GM12878 (cell line): Measurements from ENCODE around the gene PDGFB. TPM values are rescaled to one million over a fixed set of nuclear protein-coding genes. Genes with fewer than 3 reads are reported as not detected.

Source experiments
- BCL11A ChIP-seq: IDR thresholded peaks from 2 replicates; pipeline ENCODE4 v1.6.1; 2011; ENCODE audit warnings: low read depth, low read length
- BHLHE40 ChIP-seq, 2 experiments: fragments of 450-650 bp in 1 of 2; IDR thresholded peaks; 2 replicates each; pipeline ENCODE4 v1.6.1; 2011 to 2017; ENCODE audit warnings: low read depth in 2 of 2, borderline replicate concordance in 1 of 2, improper control_type of control experiment in 1 of 2, low read length in 1 of 2, mild to moderate bottlenecking in 1 of 2
- CBX5 ChIP-seq: sonication (generic); IDR thresholded peaks from 2 replicates; pipeline ENCODE4 v1.6.1; 2016; ENCODE audit warnings: low read depth, moderate library complexity, mild to moderate bottlenecking, inconsistent platforms
- CEBPB ChIP-seq, 2 experiments: fragments of 150-350 bp in 1 of 2; IDR thresholded peaks; 2 replicates each; pipeline ENCODE4 v1.6.1; 2012 to 2014; ENCODE audit warnings: low read depth in 2 of 2, low read length in 2 of 2, borderline replicate concordance in 1 of 2, inconsistent platforms in 1 of 2
- CHD2 ChIP-seq: IDR thresholded peaks from 2 replicates; pipeline ENCODE4 v1.6.1; 2011; ENCODE audit warnings: low read depth, low read length, improper control_type of control experiment, borderline replicate concordance
- DPF2 ChIP-seq: fragments of 450-650 bp; IDR thresholded peaks from 2 replicates; pipeline ENCODE4 v1.6.1; 2017; ENCODE audit warnings: mild to moderate bottlenecking
- ETV6 ChIP-seq, 2 experiments: fragments of 450-650 bp in 1 of 2; IDR thresholded peaks in 1 of 2; conservative IDR thresholded peaks in 1 of 2; 2 replicates each; pipeline ENCODE4 v1.6.1; 2014; ENCODE audit warnings: antibody characterized with exemption in 1 of 2, borderline replicate concordance in 1 of 2, low read depth in 1 of 2, mild to moderate bottlenecking in 1 of 2, moderate library complexity in 1 of 2
- GABPA ChIP-seq: IDR thresholded peaks from 2 replicates; pipeline ENCODE4 v1.6.1; 2014; ENCODE audit warnings: antibody characterized with exemption, low read depth, mild to moderate bottlenecking, inconsistent platforms
- IKZF1 ChIP-seq: fragments of 450-650 bp; conservative IDR thresholded peaks from 2 replicates; pipeline ENCODE4 v1.6.1; 2017; ENCODE audit warnings: antibody characterized with exemption, mild to moderate bottlenecking
- IKZF2 ChIP-seq, 2 experiments: fragments of 450-650 bp; IDR thresholded peaks; 2 replicates each; pipeline ENCODE4 v1.6.1; 2017; ENCODE audit warnings: mild to moderate bottlenecking in 2 of 2, moderate library complexity in 2 of 2
- MEF2B ChIP-seq: fragments of 450-650 bp; IDR thresholded peaks from 2 replicates; pipeline ENCODE4 v1.6.1; 2018; ENCODE audit warnings: mild to moderate bottlenecking, moderate library complexity; ENCODE audit not compliant: partially characterized antibody, poor library complexity, severe bottlenecking
- NFIC ChIP-seq: IDR thresholded peaks from 2 replicates; pipeline ENCODE4 v1.6.1; 2012; ENCODE audit warnings: low read depth, mild to moderate bottlenecking, inconsistent platforms, low read length, moderate library complexity
- NFXL1 ChIP-seq: fragments of 450-650 bp; IDR thresholded peaks from 2 replicates; pipeline ENCODE4 v1.6.1; 2017; ENCODE audit warnings: antibody characterized with exemption, mild to moderate bottlenecking, borderline replicate concordance
- NR2C1 ChIP-seq: fragments of 450-650 bp; IDR thresholded peaks from 2 replicates; pipeline ENCODE4 v1.6.1; 2017; ENCODE audit warnings: antibody characterized with exemption, mild to moderate bottlenecking, moderate library complexity
- PML ChIP-seq: IDR thresholded peaks from 2 replicates; pipeline ENCODE4 v1.6.1; 2012; ENCODE audit warnings: low read length, inconsistent platforms
- POU2F2 ChIP-seq: IDR thresholded peaks from 3 replicates; pipeline ENCODE4 v1.6.1; 2011; ENCODE audit warnings: low read depth, mild to moderate bottlenecking, low read length, borderline replicate concordance
- RAD21 ChIP-seq: IDR thresholded peaks from 2 replicates; pipeline ENCODE4 v1.6.1; 2011; ENCODE audit warnings: mild to moderate bottlenecking, low read depth, low read length, moderate library complexity; ENCODE audit not compliant: insufficient read depth
- RB1 ChIP-seq: fragments of 450-650 bp; formaldehyde crosslinking; IDR thresholded peaks from 2 replicates; pipeline ENCODE4 v1.6.1; 2017; ENCODE audit warnings: mild to moderate bottlenecking, borderline replicate concordance
- SMARCA5 ChIP-seq: fragments of 450-650 bp; IDR thresholded peaks from 2 replicates; pipeline ENCODE4 v1.6.1; 2017; ENCODE audit warnings: mild to moderate bottlenecking
- SMC3 ChIP-seq: IDR thresholded peaks from 2 replicates; pipeline ENCODE4 v1.6.1; 2011; ENCODE audit warnings: low read length, improper control_type of control experiment, borderline replicate concordance
- SPI1 ChIP-seq: IDR thresholded peaks from 2 replicates; pipeline ENCODE4 v1.6.1; 2011; ENCODE audit warnings: low read depth, mild to moderate bottlenecking, low read length, moderate library complexity, borderline replicate concordance; ENCODE audit not compliant: insufficient read depth
- TCF3 ChIP-seq: IDR thresholded peaks from 2 replicates; pipeline ENCODE4 v1.6.1; 2012; ENCODE audit warnings: low read depth, mild to moderate bottlenecking, low read length, borderline replicate concordance; ENCODE audit not compliant: insufficient read depth
- YY1 ChIP-seq: IDR thresholded peaks from 2 replicates; pipeline ENCODE4 v1.6.1; 2011; ENCODE audit warnings: low read depth, mild to moderate bottlenecking, low read length
- ZNF207 ChIP-seq: fragments of 450-650 bp; IDR thresholded peaks from 2 replicates; pipeline ENCODE4 v1.6.1; 2014; ENCODE audit warnings: antibody characterized with exemption, mild to moderate bottlenecking, borderline replicate concordance
- polyA plus RNA-seq, 11 experiments: library from polyadenylated mRNA; depleted of rRNA in 4 of 11; unstranded in 6 of 11; stranded (reverse) in 5 of 11; fragments of >200 nt; fragmentation: Nextera tagmentation in 4 of 11; fragmentation: Illumina TruSeq in 1 of 11; extraction: Ambion mirVana in 4 of 11; extraction: Trizol in 1 of 11; gene quantifications; 1 replicate in 1 of 11; 2 replicates in 10 of 11; pipeline versions ENCODE4 v1.2.1 to v1.2.3, GENCODE V29; 2011 to 2016; ENCODE audit warnings: inconsistent platforms in 2 of 11, missing spikeins in 2 of 11, low read depth in 1 of 11
- total RNA-seq, 4 experiments: library from RNA; depleted of rRNA in 3 of 4; stranded (reverse); fragments of >200 nt in 3 of 4; fragmentation: Illumina TruSeq in 1 of 4; extraction: Trizol in 1 of 4; gene quantifications; 2 replicates each; pipeline versions ENCODE4 v1.2.1 to v1.2.3, GENCODE V29; 2013 to 2021
- TF ChIP-seq, protein P1 (sequence below): fragments of 450-650 bp; IDR thresholded peaks from 2 replicates; pipeline ENCODE4 v1.6.1; 2016; ENCODE audit warnings: mild to moderate bottlenecking
- TF ChIP-seq, protein P2 (sequence below): IDR thresholded peaks from 2 replicates; pipeline ENCODE4 v1.6.1; 2012; ENCODE audit warnings: low read length, inconsistent platforms
- TF ChIP-seq, protein P3 (sequence below): IDR thresholded peaks from 2 replicates; pipeline ENCODE4 v1.6.1; 2012; ENCODE audit warnings: low read depth, low read length, improper control_type of control experiment

PDGFB gene
- total and polyA plus RNA-seq, 10 of the 15 experiments (the other 5 are each of a cell fraction or from before 2014, with no cell fraction given) = 0.13 to 1.1 (median 0.56) TPM; not detected in 1

DNA sequence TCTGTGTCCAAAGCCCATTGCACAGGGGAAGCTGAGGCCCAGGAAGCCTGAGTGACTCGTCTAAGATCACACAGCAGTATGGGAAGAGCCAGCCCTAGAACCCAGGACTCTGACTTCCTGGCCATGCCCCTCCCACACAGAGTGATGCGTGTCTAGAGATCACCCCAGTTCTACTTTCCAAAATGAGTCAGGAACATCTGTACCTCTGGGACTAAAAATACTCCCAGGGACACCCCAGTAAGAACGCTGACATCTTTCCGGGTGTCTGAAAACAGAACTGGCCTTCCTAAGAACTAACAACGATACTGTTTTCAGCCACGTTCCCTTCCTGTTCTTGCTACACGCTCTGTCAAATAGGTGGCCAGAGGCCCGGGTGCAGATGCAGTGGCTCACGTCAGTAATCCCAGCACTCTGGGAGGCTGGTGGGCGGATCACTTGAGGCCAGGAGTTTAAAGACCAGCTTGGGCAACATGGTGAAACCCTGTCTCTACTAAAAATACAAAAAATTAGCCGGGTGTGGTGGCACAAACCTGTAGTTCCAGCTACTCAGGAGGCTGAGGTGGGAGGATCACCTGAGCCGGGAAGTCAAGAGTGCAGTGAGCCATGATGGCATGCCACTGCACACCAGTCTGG is 21.7 kb upstream of the PDGFB start (continued):
- peak; percentile 85 for TF ChIP-seq BCL11A
- 0 out of 2 replicates have a peak, but pooled peaks have one; percentile 9 for TF ChIP-seq YY1
- TF ChIP-seq, protein P1, sequence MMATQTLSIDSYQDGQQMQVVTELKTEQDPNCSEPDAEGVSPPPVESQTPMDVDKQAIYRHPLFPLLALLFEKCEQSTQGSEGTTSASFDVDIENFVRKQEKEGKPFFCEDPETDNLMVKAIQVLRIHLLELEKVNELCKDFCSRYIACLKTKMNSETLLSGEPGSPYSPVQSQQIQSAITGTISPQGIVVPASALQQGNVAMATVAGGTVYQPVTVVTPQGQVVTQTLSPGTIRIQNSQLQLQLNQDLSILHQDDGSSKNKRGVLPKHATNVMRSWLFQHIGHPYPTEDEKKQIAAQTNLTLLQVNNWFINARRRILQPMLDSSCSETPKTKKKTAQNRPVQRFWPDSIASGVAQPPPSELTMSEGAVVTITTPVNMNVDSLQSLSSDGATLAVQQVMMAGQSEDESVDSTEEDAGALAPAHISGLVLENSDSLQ = peak; percentile 36; the same call in 1 of the 2 replicates
- TF ChIP-seq POU2F2 = peak; percentile 13; the same call in 1 of the 3 replicates
- peak; percentile 89; the same call in 1 of the 2 replicates for TF ChIP-seq PML
- TF ChIP-seq ZNF207 = 0 out of 2 replicates have a peak, but pooled peaks have one; percentile 8
- TF ChIP-seq, protein P2, sequence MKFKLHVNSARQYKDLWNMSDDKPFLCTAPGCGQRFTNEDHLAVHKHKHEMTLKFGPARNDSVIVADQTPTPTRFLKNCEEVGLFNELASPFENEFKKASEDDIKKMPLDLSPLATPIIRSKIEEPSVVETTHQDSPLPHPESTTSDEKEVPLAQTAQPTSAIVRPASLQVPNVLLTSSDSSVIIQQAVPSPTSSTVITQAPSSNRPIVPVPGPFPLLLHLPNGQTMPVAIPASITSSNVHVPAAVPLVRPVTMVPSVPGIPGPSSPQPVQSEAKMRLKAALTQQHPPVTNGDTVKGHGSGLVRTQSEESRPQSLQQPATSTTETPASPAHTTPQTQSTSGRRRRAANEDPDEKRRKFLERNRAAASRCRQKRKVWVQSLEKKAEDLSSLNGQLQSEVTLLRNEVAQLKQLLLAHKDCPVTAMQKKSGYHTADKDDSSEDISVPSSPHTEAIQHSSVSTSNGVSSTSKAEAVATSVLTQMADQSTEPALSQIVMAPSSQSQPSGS = peak; percentile 98
- peak; percentile 76 for TF ChIP-seq SPI1
- TF ChIP-seq, protein P3, sequence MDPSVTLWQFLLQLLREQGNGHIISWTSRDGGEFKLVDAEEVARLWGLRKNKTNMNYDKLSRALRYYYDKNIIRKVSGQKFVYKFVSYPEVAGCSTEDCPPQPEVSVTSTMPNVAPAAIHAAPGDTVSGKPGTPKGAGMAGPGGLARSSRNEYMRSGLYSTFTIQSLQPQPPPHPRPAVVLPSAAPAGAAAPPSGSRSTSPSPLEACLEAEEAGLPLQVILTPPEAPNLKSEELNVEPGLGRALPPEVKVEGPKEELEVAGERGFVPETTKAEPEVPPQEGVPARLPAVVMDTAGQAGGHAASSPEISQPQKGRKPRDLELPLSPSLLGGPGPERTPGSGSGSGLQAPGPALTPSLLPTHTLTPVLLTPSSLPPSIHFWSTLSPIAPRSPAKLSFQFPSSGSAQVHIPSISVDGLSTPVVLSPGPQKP = no peak
- peak; percentile 93 for TF ChIP-seq MEF2B
- TF ChIP-seq ETV6 (conservative IDR thresholded peaks at IDR 0.05 in 1 of 2, IDR thresholded peaks at IDR 0.05 in 1 of 2; ENCODE audit: borderline replicate concordance in 1 of 2, low read depth in 1 of 2) = peak in 1 of 2 experiments; percentile 90; a peak in 2 of 4 replicates
- TF ChIP-seq NFXL1 = no peak
- TF ChIP-seq TCF3 = peak; percentile 88; the same call in 1 of the 2 replicates
- no peak; a peak in 2 of 4 replicates for TF ChIP-seq CEBPB (IDR thresholded peaks at IDR 0.05; ENCODE audit: borderline replicate concordance in 1 of 2, low read depth in 2 of 2, low read length in 2 of 2)
- peak; percentile 93 to 95 for TF ChIP-seq IKZF2 (IDR thresholded peaks at IDR 0.05)
- peak; percentile 90 for TF ChIP-seq SMARCA5
- peak; percentile 38; the same call in 1 of the 2 replicates for TF ChIP-seq CHD2
- no peak; the same call in 1 of the 2 replicates for TF ChIP-seq SMC3
- TF ChIP-seq IKZF1 = peak; percentile 88
- no peak for TF ChIP-seq RAD21
- peak; percentile 79 for TF ChIP-seq GABPA
- no peak for TF ChIP-seq NR2C1
- TF ChIP-seq BHLHE40 (IDR thresholded peaks at IDR 0.05; ENCODE audit: borderline replicate concordance in 1 of 2, low read depth in 2 of 2, low read length in 1 of 2) = peak; percentile 65 to 71; a peak in 2 of 4 replicates
- 0 out of 2 replicates have a peak, but pooled peaks have one; percentile 57 for TF ChIP-seq CBX5
- peak; percentile 95 for TF ChIP-seq NFIC
- TF ChIP-seq RB1 = no peak
- TF ChIP-seq DPF2 = 0 out of 2 replicates have a peak, but pooled peaks have one; percentile 57
